K562 (cell line): ENCODE measurements around the gene RAX. TPM values are rescaled to one million over a fixed set of nuclear protein-coding genes. Genes with fewer than 3 reads are reported as not detected.

Source experiments
- CTCFL ChIP-seq: IDR thresholded peaks from 2 replicates; pipeline ENCODE4 v1.6.1; 2011; ENCODE audit warnings: borderline replicate concordance, low read depth, mild to moderate bottlenecking, moderate library complexity, low read length; ENCODE audit not compliant: insufficient read depth, poor library complexity, severe bottlenecking
- ELF1 ChIP-seq: fragments of 200-800 bp; sonication (Bioruptor generic); IDR thresholded peaks from 2 replicates; pipeline ENCODE4 v1.6.1; 2016; ENCODE audit warnings: missing genetic modification characterization, missing compliant biosample characterization
- HNRNPL ChIP-seq: fragments of 200-400 bp; formaldehyde crosslinking; IDR thresholded peaks from 2 replicates; pipeline ENCODE4 v1.6.1; 2017; ENCODE audit warnings: low read depth, mild to moderate bottlenecking, low read length
- MCM5 ChIP-seq: fragments of 450-650 bp; IDR thresholded peaks from 2 replicates; pipeline ENCODE4 v1.6.1; 2016; ENCODE audit warnings: low read depth
- POLR2H ChIP-seq: IDR thresholded peaks from 2 replicates; pipeline ENCODE4 v1.6.1; 2016; ENCODE audit warnings: missing genetic modification characterization, low read depth, mild to moderate bottlenecking, control low read depth, missing compliant biosample characterization, moderate library complexity
- TFAP4 ChIP-seq: sonication (generic); formaldehyde crosslinking; IDR thresholded peaks from 2 replicates; pipeline ENCODE4 v1.8.0; 2022; ENCODE audit warnings: missing genetic modification reagents, mild to moderate bottlenecking, moderate library complexity, borderline replicate concordance
- polyA plus RNA-seq, 8 experiments: library from polyadenylated mRNA; depleted of rRNA in 4 of 8; stranded (reverse) in 5 of 8; unstranded in 3 of 8; fragments of >200 nt; fragmentation: Nextera tagmentation in 2 of 8; fragmentation: Illumina TruSeq in 1 of 8; extraction: Ambion mirVana in 2 of 8; extraction: Trizol in 1 of 8; gene quantifications; 2 replicates each; pipeline versions ENCODE4 v1.2.1 to v1.2.3, GENCODE V29; 2011 to 2014; ENCODE audit warnings: inconsistent platforms in 1 of 8, missing spikeins in 1 of 8
- total RNA-seq, 7 experiments: library from RNA; depleted of rRNA in 6 of 7; stranded (reverse); fragments of >200 nt in 6 of 7; fragmentation: Illumina TruSeq in 2 of 7; extraction: Trizol in 2 of 7; gene quantifications; 2 replicates each; pipeline versions ENCODE4 v1.2.1 to v1.2.3, GENCODE V29; 2011 to 2021; ENCODE audit warnings: low replicate concordance in 1 of 7

The RAX gene
- total and polyA plus RNA-seq, 9 of the 15 experiments (the other 6 are each of a cell fraction or from before 2014, with no cell fraction given): not detected

- TF ChIP-seq TFAP4 (CRISPR knock-in tag): peak; percentile 28; the same call in 1 of the 2 replicates
- TF ChIP-seq HNRNPL: peak; percentile 45; the same call in 1 of the 2 replicates
- TF ChIP-seq ELF1 (tag): no peak
- peak; percentile 42 for TF ChIP-seq CTCFL
- TF ChIP-seq MCM5: no peak
- no peak for TF ChIP-seq POLR2H (tag)
Observed at GRCh38 chr18:59308248-59308937, 35.1 kb upstream of the RAX start (continued).
